Measurements from ENCODE around the gene PDZRN3.
"Not testable (repeated sequence)": the region's sequence is repeated elsewhere in the genome, so short reads cannot be mapped to it uniquely, and the experiment has no call there.

Gene PDZRN3

GRCh38 chr3:73484656-73485248 is 140.0 kb downstream of the PDZRN3 start:
- DNase-seq = peak; percentile 39

DNA sequence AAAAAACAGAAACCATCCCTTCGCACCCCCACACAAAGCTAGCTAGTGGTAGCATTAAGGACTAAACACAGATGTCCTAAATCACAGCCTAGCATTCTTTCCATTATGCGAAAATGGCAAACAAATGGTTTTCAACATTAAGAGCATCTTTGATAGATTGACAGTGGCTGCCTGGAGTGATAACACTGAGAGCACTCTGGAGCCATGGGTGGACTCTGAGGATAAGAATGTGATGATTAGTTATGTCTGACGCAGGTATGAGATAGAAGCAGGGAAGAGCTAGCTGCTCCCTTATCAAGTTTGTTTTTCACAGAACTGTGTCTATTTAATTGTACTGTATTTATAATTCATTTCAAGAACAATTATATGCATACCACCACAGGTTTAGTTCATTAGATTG is 142.9 kb downstream of the PDZRN3 start:
- DNase-seq = no peak

- peak; percentile 44 for DNase-seq
Measured at GRCh38 chr3:73480187-73480672, 144.5 kb downstream of the PDZRN3 start.

- no peak for DNase-seq
Measured at GRCh38 chr3:73479325-73479724, 145.4 kb downstream of the PDZRN3 start.

DNA sequence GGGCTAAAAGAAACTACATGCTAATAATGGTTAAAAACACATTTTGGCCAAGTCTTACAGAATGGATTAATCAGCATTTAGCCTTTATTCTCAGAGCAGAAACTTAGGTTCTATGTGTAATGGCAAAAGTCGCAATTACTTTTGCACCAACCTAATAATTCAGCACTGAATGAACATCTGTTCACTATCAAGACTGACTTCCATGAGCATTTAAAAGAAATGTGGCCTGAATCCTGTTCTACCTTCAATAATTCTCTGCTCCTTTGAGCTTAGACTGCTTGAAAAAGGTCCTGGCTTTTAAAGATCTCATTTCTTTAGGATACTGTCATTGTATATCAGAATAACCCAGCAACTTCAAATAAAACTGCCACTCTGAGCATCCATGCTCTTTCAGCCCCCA is 145.9 kb downstream of the PDZRN3 start:
- DNase-seq = no peak

GRCh38 chr3:73475717-73476116 is 149.0 kb downstream of the PDZRN3 start:
- DNase-seq = no peak

GRCh38 chr3:73475175-73475574 is 149.6 kb downstream of the PDZRN3 start:
- DNase-seq = no peak

DNA sequence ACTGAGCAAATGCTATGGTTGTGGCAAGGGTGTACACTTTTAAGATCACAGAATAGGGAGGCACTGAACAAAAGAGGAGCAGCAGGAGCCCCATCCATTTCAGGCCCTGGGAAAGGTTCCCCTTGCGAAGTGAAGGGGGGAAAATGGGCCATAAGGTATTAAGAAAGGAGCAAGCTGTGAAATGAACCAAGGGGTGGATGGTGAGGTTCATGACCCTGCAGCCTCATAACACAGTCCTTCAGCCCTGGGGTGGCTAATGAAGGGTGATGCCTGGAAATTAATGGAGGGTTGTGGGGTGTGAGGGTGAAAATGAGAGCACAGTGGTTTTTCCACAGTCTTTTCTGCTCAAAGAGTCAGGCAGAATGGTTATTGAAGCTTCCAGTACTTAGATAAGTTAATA is 150.1 kb downstream of the PDZRN3 start:
- no peak for DNase-seq

GRCh38 chr3:73473898-73474416 is 150.8 kb downstream of the PDZRN3 start:
- no peak for DNase-seq

GRCh38 chr3:73473181-73473897 is 151.4 kb downstream of the PDZRN3 start:
- no peak for DNase-seq

- DNase-seq = no peak
Measured at GRCh38 chr3:73471986-73472787, 152.6 kb downstream of the PDZRN3 start.

DNA sequence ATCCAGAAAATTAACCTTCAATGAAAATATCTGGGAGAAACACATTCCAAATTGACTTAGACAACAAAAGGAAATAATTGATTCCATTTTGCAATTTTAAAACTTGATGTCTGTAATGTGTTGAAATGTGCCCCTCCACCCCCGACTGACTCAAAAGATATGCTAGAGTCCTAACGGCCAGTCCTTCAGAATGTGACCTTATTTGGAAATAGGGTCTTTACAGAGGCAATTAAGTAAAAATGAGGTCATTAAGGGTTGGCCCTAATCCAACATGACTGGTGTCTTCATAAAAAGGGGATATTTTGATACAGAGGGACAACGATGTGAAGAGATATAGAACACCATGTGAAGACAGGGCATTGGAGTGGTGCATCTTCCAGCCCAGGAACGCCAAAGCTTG is 153.9 kb downstream of the PDZRN3 start:
- DNase-seq = peak; percentile 75

DNA sequence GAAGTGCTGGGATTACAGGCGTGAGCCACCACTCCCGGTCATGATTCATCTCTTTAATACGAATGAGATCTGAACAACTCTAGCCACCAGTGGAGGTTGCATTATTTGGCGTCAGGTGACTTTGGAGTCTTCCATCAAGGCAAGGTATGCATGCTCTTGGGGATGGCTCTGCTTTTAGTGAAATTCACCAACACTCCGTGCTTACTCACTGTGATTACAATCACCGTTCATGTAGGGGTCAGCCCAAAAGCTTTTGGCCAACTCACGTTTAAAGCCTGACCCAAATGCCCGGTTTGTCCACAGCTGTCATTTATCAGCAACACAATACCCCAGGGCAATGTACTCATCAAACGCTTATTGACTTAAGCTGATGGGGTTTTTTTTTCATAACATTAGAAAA is 155.4 kb downstream of the PDZRN3 start:
- no peak for DNase-seq

- DNase-seq = no peak
Measured at GRCh38 chr3:73467211-73467610, 157.5 kb downstream of the PDZRN3 start.

DNA sequence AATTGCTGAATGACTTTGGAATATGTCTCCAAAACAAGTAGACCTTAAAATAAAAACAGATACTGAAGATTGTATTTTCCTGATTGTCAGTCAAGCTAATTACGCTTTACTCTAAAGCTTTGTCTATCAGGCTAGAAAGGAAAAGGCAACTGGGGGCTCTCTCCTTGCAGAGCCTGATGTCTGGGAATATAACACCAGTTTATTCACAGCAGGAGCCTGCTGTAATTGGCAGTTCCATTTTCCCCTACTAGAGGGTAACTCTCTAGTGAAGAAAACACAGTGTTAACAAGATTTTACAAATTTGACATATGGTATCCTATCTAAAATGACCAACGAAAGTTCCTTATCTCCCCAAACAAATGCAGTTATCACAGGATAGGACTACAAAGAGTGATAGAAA is 158.8 kb downstream of the PDZRN3 start:
- DNase-seq = no peak

- DNase-seq = not testable (repeated sequence)
Measured at GRCh38 chr3:73464126-73464525, 160.6 kb downstream of the PDZRN3 start.

GRCh38 chr3:73461547-73461946 is 163.2 kb downstream of the PDZRN3 start:
- DNase-seq = peak; percentile 58

GRCh38 chr3:73459711-73460110 is 165.0 kb downstream of the PDZRN3 start:
- no peak for DNase-seq

GRCh38 chr3:73453666-73454065 is 171.1 kb downstream of the PDZRN3 start:
- DNase-seq = no peak

DNA sequence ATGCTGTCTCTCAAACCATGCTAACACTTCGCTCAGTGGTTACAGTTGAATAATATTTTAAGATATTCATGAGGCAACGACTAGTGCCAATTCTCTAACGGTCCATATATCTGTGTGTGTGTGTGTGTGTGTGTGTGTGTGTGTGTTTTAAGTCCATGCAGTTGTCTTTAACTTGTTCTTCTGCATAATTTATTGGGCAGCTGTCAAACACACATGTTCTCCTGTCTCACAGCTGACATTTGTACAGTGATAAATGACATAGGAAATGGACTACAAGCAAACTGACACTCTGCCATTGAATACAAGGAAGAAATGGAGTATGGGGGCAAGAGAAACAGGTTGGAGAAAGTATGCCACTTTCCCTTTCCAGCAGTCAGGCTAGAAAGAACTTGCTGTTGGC is 172.0 kb downstream of the PDZRN3 start:
- no peak for DNase-seq

DNA sequence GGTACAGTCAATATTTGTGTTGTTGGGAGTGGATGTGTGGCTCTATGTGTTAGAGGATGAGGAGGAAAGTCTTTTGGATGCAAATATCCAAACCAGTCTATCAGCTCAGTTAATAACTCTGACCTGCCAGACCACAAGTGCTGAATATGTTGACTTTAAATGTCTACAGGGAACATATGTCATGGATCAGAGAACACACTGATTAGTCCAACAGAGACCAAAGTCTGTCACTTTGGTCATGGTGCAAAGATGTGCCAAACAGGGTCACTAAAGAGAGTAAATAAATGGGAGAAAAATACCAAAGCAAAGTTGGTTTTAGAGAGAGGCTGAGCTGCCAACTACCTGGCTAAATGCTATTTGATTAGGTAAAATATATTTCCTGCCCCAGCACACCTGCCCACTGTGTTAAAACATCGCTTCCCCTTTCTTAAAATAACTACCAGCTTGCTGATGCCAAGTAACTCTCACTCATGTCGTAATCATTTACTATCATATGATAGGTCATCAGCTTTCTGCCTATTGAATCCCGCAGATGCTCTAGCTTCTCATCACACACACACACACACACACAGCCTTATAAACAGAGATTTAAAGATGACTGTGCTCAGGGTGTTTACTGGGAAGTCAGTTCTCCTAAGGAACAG is 173.3 kb downstream of the PDZRN3 start:
- no peak for DNase-seq

GRCh38 chr3:73449774-73450173 is 175.0 kb downstream of the PDZRN3 start:
- no peak for DNase-seq

DNA sequence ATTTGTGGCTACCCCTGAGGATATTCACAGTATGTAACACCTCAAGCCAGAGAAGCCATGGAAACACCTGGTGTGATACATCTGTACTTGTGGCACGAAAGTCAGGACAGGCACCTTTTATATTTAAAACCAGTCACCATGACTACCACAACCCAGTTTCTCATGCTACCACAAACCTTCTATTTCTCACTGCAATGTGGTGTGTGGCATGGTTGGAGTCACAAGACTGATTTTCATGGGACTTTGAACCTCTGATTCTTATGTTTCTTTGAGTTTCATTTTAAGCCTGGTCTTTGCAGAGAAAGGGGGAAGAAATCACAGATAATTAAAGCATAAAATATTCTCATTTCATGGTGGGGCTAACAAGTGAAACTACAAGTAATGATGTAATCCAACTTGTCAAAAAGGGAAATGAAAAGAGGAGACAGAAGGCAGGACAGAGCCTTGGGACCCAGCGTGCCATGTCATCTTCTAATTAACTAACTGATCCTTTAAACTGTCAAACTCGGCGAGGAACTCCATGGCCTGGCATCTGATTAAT is 175.9 kb downstream of the PDZRN3 start:
- DNase-seq = no peak

Data from fibroblast of skin of right quadriceps (primary cell).